ENCODE data around the gene PCDHGA4.

DNA sequence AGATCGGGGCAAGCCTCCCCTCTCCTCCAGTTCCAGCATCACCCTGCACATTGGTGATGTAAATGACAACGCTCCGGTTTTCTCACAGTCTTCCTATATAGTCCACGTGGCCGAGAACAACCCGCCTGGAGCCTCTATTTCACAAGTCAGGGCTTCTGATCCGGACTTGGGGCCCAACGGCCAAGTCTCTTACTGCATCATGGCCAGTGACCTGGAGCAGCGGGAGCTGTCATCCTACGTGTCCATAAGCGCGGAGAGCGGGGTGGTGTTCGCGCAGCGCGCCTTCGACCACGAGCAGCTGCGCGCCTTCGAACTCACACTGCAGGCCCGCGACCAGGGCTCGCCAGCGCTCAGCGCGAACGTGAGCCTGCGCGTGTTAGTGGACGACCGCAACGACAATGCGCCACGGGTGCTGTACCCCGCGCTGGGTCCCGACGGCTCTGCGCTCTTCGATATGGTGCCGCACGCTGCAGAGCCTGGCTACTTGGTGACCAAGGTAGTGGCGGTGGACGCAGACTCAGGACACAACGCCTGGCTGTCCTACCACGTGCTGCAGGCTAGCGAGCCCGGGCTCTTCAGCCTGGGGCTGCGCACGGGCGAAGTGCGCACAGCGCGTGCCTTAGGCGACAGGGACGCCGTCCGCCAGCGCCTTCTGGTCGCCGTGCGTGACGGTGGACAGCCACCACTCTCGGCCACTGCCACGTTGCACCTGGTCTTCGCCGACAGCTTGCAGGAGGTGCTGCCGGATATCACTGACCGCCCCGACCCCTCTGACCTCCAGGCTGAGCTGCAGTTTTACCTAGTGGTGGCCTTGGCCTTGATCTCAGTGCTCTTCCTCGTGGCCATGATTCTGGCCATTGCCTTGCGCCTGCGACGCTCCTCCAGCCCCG is 34.6 kb downstream of the PCDHGA4 start:
- TF ChIP-seq, protein P1, sequence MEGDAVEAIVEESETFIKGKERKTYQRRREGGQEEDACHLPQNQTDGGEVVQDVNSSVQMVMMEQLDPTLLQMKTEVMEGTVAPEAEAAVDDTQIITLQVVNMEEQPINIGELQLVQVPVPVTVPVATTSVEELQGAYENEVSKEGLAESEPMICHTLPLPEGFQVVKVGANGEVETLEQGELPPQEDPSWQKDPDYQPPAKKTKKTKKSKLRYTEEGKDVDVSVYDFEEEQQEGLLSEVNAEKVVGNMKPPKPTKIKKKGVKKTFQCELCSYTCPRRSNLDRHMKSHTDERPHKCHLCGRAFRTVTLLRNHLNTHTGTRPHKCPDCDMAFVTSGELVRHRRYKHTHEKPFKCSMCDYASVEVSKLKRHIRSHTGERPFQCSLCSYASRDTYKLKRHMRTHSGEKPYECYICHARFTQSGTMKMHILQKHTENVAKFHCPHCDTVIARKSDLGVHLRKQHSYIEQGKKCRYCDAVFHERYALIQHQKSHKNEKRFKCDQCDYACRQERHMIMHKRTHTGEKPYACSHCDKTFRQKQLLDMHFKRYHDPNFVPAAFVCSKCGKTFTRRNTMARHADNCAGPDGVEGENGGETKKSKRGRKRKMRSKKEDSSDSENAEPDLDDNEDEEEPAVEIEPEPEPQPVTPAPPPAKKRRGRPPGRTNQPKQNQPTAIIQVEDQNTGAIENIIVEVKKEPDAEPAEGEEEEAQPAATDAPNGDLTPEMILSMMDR (IDR thresholded peaks at IDR 0.05) = no peak
- no peak for TF ChIP-seq POLR2A (IDR thresholded peaks at IDR 0.05)
- TF ChIP-seq EP300 (IDR thresholded peaks at IDR 0.05) = no peak
- no peak for TF ChIP-seq POLR2AphosphoS5 (IDR thresholded peaks at IDR 0.05)
